ENCODE data around the gene ADAMTS5. TPM values are rescaled to one million over a fixed set of nuclear protein-coding genes. Genes with fewer than 3 reads are reported as not detected.

The ADAMTS5 gene
- polyA plus RNA-seq, 2 of the 4 experiments (the other 2 are of a cell fraction), result not detected

GRCh38 chr21:26923986-26924385, 42.9 kb downstream of the ADAMTS5 start:
- Histone ChIP-seq H3K27ac (no peak overlapping the region), H3K9me3 (no peaks in the 10 kb centered on the region), H3K4me2 (no peak overlapping the region), H3K4me3 (no peak overlapping the region), H3K4me1 (no peaks in the 10 kb centered on the region)
- ChIA-PET CTCF (no interaction called here), POLR2A (no interaction called here)
- DNase-seq (ENCODE audit: low read depth in 1 of 2, low spot score in 1 of 2) (no peak), FAIRE-seq (no peak), ATAC-seq (no peak)
- TF ChIP-seq ATOH8 (CRISPR knock-in tag; IDR thresholded peaks at IDR 0.05; ENCODE audit: low read depth) (no peak), ZFP36 (IDR thresholded peaks at IDR 0.05; ENCODE audit: borderline replicate concordance, partially characterized antibody) (no peak), HOXB5 (CRISPR knock-in tag; IDR thresholded peaks at IDR 0.05) (no peak), E2F6 (IDR thresholded peaks at IDR 0.05; ENCODE audit: borderline replicate concordance, low read depth) (no peak), RFX5 (IDR thresholded peaks at IDR 0.05) (no peak), POLR2AphosphoS2 (conservative IDR thresholded peaks at IDR 0.05; ENCODE audit: low read length) (no peak), TFCP2L1 (CRISPR knock-in tag; IDR thresholded peaks at IDR 0.05) (no peak), CBX8 (IDR thresholded peaks at IDR 0.05) (no peak), SMC3 (IDR thresholded peaks at IDR 0.05) (no peak), ZNF302 (CRISPR knock-in tag; IDR thresholded peaks at IDR 0.05) (no peak), FOSB (CRISPR knock-in tag; IDR thresholded peaks at IDR 0.05) (no peak), ZSCAN20 (CRISPR knock-in tag; IDR thresholded peaks at IDR 0.05) (no peak), HOXA7 (CRISPR knock-in tag; IDR thresholded peaks at IDR 0.05) (no peak), SREBF2 (IDR thresholded peaks at IDR 0.05) (no peak)
- WGBS (ENCODE audit: missing lambda C conversion rate), result 20% methylated on average over 10 of the region's 10 CpGs

GRCh38 chr21:26920055-26920454, 46.8 kb downstream of the ADAMTS5 start:
- CTCF ChIA-PET, result no interaction called here
- no peak for TF ChIP-seq ZSCAN20 (CRISPR knock-in tag; IDR thresholded peaks at IDR 0.05)
- TF ChIP-seq CBX2 (IDR thresholded peaks at IDR 0.05; ENCODE audit: borderline replicate concordance, low read depth), result no peak
- TF ChIP-seq POLR2A (IDR thresholded peaks at IDR 0.05; ENCODE audit: low read length), result no peak
- TF ChIP-seq KDM1A (IDR thresholded peaks at IDR 0.05; ENCODE audit: low read depth), result no peak
- TF ChIP-seq NR3C1 (IDR thresholded peaks at IDR 0.05), result no peak
- TF ChIP-seq SMC3 (IDR thresholded peaks at IDR 0.05), result no peak
- no peak for TF ChIP-seq RCOR1 (IDR thresholded peaks at IDR 0.05; ENCODE audit: low read depth, low read length)
- no peak for TF ChIP-seq HOXB13 (CRISPR knock-in tag; IDR thresholded peaks at IDR 0.05; ENCODE audit: low read depth)
- TF ChIP-seq USF2 (IDR thresholded peaks at IDR 0.05), result no peak
- no peak for TF ChIP-seq PHF8 (IDR thresholded peaks at IDR 0.05; ENCODE audit: borderline replicate concordance, low read depth)
- TF ChIP-seq HES2 (IDR thresholded peaks at IDR 0.05), result no peak
- TF ChIP-seq E2F6 (IDR thresholded peaks at IDR 0.05; ENCODE audit: borderline replicate concordance, low read depth), result no peak
- no peak for TF ChIP-seq CBX8 (IDR thresholded peaks at IDR 0.05)
- no peak for TF ChIP-seq POLR2AphosphoS2 (conservative IDR thresholded peaks at IDR 0.05; ENCODE audit: low read length)
- no peak for TF ChIP-seq MAX (IDR thresholded peaks at IDR 0.05)
- TF ChIP-seq BHLHE40 (IDR thresholded peaks at IDR 0.05; ENCODE audit: low read depth, low read length), result no peak
- no peak for TF ChIP-seq ZC3H11A (IDR thresholded peaks at IDR 0.05)
- no peak for DNase-seq (ENCODE audit: low read depth in 1 of 2, low spot score in 1 of 2)
- Histone ChIP-seq H3K4me1 (no peaks in the 10 kb centered on the region), H3K27ac (no peak overlapping the region), H3K9me3 (no peaks in the 10 kb centered on the region), H3K4me3 (no peak overlapping the region), H3K4me2 (no peak overlapping the region)
- POLR2A ChIA-PET, result no interaction called here
- ATAC-seq, result no peak
- no peak for FAIRE-seq
